Cardiac septum (tissue), 1 donor: ENCODE data around the gene LRP1. TPM values are rescaled to one million over a fixed set of nuclear protein-coding genes. Genes with fewer than 3 reads are reported as not detected.

ENCODE experiments used
- DNase-seq: peaks from one replicate; pipeline ENCODE4 v3.0.0-alpha.2; 2020; ENCODE audit warnings: low spot score
- intact Hi-C: fragments of 100-400 bp; cut with DNase I; formaldehyde crosslinking; loops from one replicate; pipeline ENCODE4 v1.14.0; 2022
- total RNA-seq: library from RNA; stranded (reverse); fragmentation: NEBNext Ultra II Directional; extraction: Animal tissue kit (Norgen Biotek cat#: 25700); gene quantifications from one replicate; pipeline ENCODE4 v1.2.1, GENCODE V29; 2021
- donor health status: DM: no; HTN: no; CAD: no.

Gene LRP1
- total RNA-seq, 1 donor from 2014 or later: 103 TPM

DNA sequence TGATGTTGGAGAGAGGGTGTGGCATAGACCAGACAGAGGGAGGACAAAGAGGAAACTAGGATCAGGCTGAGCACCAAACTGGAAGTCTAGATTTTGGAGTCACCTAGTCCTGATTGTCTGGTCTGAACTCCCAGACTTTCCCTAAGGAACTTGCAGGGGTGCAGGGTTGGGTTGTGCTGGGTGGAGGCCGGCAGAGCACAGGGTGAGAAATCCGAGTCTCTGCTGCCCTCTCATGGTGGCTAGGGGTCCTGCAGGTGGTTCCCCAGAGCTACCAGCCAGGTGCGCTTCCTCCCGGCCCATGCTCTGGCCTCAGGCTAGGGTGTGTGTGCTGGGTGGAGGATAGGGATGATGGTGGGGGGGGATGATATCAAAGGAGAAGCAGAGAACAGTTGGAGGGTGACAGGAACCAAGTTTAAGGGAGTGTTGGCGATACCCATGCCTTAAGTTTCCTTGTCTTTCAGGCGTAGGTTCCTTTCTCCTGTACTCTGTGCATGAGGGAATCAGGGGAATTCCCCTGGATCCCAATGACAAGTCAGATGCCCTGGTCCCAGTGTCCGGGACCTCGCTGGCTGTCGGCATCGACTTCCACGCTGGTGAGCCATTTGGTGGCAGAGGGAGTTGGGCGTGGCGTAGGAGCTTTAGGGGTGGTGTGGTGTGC is 54.8 kb downstream of the LRP1 start:
- intact Hi-C loops: loop anchor here (1.0 to 5.0 kb wide), 2 partner anchors 59 to 116 kb away; no protein-coding TSS in a partner anchor
- DNase-seq: no peak

DNA sequence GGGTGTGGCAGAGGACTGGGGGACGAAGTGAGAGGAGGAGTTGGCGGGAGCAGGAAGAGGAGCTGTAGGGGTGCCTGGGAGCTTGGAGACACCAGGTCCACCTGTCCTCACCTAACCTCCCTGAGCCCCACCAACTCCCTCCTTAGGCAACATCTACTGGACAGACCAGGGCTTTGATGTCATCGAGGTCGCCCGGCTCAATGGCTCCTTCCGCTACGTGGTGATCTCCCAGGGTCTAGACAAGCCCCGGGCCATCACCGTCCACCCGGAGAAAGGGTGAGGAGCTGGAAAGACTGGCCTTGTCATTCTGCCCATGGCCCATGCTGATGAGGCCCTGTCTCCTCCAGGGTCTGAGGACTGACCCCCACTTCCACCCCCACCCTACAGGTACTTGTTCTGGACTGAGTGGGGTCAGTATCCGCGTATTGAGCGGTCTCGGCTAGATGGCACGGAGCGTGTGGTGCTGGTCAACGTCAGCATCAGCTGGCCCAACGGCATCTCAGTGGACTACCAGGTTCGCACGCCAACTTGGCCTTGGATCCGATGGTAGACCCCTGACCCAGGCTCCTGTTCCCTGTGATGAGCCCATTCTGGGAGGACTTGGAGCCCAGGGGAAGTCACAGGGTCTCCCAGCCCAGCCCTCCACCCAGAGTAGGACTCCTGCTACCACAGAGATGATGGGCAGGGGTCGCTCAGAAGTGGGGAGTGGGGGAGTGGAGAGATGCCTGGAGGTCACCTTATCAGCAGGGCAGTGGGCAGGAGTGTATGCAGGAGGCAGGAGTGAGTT is 55.8 kb downstream of the LRP1 start:
- no peak for DNase-seq
- intact Hi-C loops: loop anchor here (1.0 to 5.0 kb wide), 2 partner anchors 60 to 117 kb away; no protein-coding TSS in a partner anchor

DNA sequence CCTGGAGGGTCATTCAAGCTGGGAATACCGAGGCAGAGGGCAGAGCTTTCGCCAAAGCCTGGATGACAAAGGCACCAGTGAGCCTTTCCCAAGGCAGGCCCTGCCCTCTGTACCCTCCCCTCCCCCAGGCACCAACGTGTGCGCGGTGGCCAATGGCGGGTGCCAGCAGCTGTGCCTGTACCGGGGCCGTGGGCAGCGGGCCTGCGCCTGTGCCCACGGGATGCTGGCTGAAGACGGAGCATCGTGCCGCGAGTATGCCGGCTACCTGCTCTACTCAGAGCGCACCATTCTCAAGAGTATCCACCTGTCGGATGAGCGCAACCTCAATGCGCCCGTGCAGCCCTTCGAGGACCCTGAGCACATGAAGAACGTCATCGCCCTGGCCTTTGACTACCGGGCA is 57.1 kb downstream of the LRP1 start:
- intact Hi-C loops: no loop called here

DNA sequence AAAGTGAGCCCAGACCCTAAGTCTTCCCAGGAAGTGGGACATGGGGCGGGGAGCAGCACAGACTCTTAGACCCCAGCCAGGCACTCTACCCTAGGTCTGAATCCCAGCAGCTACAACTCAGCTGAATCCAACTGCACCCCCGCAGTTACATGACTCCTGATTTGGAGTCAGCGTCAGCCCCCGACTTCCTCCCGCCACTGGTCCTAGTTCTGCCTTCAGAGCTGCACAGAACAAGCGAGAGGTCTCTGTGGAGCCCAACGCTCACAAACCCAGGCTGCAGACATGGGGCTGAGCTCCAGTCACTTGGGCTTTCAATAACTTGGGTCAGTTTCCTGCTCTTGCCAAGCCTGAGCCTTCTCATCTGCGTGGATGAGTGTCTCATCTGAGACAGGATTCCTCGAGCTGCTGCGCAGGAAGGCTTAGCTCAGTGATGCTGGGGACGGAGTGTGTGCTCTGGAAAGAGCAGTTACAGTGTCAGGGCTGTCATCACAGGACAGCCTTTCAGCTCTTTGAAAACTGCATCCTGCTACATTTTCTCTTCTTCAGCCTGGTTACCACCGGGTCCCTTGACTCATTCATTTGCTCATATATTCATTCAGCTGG is 57.7 kb downstream of the LRP1 start:
- intact Hi-C loops: no loop called here
- DNase-seq: no peak

More for the DNA sequence above, 57.1 kb downstream of the LRP1 start:
- DNase-seq: no peak

DNA sequence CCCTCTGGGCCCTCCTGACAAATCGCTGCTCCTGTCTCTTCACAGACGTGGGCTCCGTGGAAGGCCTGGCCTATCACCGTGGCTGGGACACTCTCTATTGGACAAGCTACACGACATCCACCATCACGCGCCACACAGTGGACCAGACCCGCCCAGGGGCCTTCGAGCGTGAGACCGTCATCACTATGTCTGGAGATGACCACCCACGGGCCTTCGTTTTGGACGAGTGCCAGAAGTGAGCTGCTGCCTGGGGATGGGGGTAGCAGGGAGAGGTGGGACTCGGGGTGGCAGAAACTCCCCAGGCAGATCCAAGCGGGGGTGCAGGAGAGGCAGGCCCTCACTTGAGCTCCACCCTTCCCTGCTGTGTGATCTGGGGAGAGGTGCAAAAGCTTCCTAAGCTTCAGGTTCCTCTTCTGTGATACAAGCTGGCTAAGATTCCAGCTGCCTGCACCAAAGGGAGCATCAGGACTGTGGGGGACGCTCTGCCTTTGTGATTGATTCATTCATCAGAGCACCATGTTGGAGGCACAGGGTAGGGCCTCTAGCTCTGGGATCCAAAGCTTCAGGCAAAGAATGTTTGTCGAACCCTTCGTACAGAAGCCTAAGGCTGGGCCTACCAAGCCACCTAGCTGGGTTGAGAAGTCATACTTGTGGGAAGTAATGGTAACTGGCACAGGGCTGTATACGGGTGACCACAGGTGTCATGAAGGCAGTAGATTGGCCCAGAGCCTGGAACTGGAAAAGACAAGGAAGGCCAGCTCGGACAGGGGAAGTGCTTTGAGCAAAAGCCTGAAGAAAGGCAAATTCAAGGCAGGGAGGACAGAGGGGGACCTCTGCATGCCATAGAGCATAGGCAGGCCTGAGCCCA is 59.2 kb downstream of the LRP1 start:
- intact Hi-C loops: no loop called here
- DNase-seq: no peak

DNA sequence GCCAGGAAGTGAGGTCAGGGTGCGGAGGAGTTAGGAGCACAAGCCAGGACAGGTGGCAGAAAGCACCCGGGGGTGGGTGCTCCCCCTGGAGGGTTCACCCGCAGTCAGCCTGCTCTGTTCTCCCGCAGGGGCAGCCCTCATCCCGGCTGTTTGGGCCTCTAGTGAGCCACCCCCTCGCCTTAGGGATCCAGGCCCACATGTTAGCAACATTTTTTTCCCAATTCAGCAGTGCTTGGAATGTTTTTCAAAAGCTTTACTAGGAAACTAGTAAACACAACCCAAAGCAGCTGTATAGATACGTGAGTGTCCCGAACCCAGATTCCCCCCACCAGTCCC is 59.8 kb downstream of the LRP1 start:
- intact Hi-C loops: no loop called here
- DNase-seq: no peak

DNA sequence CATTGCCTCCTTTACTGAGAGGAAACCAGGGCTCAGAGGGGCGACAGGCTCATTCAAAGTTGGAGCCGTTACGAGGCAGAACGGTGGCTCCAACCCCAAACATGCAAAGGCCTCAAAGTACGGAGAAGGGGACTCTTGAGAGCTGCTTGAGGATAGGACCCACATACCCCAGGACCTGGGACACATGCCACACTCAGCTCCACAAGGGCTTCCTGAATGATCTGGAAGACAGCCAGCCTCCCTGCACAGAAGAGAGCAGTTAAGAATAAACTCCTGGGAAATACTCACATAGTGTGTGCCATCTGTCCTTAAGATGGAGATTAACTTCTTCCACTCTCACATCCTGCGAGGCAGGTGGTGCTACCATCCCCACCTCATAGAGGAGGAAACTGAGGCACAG is 61.8 kb downstream of the LRP1 start:
- intact Hi-C loops: no loop called here
- DNase-seq: no peak

DNA sequence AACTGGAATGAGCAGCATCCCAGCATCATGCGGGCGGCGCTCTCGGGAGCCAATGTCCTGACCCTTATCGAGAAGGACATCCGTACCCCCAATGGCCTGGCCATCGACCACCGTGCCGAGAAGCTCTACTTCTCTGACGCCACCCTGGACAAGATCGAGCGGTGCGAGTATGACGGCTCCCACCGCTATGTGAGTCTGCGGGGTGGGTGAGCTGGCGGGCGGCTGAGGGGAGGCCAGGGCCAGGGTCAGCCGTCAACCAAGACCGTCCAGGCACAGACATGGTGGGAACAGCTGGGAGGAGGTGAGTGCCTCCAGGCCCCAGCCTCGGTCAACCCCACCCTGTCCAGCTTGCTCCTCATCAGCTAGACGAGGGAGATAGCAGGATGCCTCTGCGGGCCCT is 62.5 kb downstream of the LRP1 start:
- intact Hi-C loops: no loop called here

DNA sequence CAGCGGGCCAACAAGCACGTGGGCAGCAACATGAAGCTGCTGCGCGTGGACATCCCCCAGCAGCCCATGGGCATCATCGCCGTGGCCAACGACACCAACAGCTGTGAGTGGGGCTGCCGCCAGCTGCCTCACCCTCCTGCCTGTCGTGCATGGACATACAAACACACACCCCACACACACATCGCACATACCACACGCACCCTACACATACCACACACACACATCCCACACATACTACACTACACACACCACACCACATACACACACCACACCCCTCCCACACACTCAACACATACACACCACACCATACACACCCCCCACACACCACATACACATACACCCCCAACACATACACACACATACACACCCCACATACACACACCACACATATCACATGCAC is 63.1 kb downstream of the LRP1 start:
- no peak for DNase-seq
- intact Hi-C loops: no loop called here

More for the DNA sequence above, 62.5 kb downstream of the LRP1 start:
- no peak for DNase-seq

DNA sequence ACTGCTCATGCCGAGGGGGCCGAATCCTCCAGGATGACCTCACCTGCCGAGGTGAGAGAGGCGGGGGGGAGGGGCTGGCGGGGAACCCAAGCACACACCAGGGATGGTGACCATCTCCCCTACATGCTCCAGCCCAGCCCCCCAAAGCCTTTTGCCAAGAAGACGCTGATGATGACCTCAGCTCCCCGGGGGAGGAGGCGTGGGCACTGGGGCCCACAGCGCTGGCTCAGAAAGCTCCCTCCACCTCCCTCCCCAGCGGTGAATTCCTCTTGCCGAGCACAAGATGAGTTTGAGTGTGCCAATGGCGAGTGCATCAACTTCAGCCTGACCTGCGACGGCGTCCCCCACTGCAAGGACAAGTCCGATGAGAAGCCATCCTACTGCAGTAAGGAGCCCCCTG is 64.6 kb downstream of the LRP1 start:
- no peak for DNase-seq
- intact Hi-C loops: no loop called here

DNA sequence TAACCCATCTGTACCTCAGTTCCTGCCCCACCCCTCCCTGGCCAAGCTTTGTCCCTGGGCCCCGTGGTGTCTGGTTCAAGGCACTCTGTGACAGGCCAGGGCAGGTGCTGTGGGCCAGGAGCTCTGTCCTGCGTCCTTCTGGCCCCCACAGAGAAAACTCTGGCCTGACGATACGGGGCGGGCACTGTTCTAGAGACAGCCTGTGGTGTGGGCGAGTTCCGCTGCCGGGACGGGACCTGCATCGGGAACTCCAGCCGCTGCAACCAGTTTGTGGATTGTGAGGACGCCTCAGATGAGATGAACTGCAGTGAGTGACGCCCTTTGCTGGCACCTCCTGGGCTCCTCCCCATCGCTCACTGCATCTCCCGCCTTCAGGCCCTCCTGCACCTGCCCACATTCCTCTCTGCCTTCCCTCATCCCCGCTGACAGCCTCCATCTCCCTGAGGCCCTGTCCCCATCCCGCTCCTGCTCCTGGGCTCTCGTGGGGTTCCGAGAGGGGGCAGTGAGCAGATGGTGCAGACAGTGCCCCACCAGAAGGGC is 65.5 kb downstream of the LRP1 start:
- DNase-seq: no peak
- intact Hi-C loops: no loop called here

DNA sequence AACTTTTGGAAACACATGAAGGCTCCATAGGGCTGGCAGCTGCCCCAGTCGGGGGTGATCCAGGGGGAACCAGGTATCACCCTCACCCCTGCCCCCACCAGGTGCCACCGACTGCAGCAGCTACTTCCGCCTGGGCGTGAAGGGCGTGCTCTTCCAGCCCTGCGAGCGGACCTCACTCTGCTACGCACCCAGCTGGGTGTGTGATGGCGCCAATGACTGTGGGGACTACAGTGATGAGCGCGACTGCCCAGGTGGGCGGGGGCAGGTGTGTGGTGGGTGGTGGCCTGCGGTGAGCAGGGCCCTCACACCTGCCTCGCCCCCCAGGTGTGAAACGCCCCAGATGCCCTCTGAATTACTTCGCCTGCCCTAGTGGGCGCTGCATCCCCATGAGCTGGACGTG is 66.0 kb downstream of the LRP1 start:
- no peak for DNase-seq
- intact Hi-C loops: no loop called here

DNA sequence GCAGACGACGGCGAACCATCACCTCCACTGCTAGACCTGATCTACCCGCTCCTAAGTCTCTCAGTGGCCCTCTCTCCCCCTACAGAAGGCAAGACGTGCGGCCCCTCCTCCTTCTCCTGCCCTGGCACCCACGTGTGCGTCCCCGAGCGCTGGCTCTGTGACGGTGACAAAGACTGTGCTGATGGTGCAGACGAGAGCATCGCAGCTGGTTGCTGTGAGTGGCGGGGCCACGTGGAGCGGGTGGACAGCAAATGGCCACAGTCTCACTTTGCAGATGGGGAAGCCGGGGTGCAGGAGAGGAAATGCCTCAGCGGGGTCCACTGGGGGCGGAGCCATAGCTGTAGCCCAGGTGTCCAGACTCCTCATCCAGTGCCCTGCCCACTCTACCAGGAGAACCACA is 66.9 kb downstream of the LRP1 start:
- intact Hi-C loops: no loop called here
- DNase-seq: no peak

DNA sequence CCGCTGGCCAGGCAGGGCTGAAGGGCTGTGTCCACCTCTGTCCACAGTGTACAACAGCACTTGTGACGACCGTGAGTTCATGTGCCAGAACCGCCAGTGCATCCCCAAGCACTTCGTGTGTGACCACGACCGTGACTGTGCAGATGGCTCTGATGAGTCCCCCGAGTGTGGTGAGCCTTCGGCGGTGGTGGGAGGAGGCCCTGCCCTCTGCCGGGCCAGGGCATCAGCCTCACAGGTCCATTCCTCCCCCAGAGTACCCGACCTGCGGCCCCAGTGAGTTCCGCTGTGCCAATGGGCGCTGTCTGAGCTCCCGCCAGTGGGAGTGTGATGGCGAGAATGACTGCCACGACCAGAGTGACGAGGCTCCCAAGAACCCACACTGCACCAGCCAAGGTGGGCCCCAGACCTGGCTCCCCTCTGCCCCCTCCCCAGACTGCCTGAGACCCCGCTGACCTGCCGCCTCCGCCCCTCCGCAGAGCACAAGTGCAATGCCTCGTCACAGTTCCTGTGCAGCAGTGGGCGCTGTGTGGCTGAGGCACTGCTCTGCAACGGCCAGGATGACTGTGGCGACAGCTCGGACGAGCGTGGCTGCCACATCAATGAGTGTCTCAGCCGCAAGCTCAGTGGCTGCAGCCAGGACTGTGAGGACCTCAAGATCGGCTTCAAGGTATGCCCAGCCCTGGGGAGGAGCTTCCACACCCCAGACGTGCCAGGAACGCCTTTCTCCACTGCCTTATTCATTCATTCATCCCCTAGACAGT is 67.5 kb downstream of the LRP1 start:
- intact Hi-C loops: no loop called here
- DNase-seq: no peak

DNA sequence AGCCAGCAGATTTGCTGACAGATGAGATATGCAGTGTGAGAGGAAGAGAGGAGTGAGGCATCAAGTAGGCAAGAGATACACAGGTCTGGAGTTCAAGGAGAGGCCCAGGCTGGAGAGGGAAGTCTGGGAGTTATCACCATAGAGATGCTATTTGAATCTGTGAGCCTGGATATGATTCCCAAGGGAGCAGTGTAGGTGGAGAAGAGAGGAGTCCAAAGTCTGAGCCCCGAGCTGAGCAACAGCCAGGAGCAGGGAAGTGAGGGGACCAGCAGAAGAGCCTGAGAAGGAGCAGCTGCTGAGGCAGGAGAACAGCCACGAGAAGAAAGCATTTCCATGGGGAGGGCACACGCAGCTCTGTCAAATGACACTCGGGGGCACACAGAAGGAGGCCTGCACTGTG is 68.2 kb downstream of the LRP1 start:
- intact Hi-C loops: no loop called here
- DNase-seq: no peak

DNA sequence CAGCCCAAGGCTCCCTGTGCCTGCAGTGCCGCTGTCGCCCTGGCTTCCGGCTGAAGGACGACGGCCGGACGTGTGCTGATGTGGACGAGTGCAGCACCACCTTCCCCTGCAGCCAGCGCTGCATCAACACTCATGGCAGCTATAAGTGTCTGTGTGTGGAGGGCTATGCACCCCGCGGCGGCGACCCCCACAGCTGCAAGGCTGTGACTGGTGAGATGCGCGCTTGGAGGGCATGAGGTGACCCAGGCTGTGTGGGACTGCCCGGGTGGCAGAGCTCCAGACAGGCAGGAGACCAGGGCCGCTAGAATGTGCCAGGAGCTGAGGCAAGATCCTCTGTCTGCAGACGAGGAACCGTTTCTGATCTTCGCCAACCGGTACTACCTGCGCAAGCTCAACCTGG is 68.7 kb downstream of the LRP1 start:
- DNase-seq: no peak
- intact Hi-C loops: no loop called here

DNA sequence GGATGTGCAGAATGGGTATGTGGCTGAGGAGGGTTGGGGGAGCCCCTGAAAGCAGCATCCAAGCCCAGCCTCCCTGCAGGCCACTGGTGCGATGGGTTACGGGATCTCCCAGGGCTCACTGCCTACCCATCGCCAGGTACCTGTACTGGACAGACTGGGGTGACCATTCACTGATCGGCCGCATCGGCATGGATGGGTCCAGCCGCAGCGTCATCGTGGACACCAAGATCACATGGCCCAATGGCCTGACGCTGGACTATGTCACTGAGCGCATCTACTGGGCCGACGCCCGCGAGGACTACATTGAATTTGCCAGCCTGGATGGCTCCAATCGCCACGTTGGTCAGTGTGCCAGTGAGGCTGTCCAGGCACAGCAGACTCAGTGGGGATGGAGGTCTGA is 70.0 kb downstream of the LRP1 start:
- DNase-seq: no peak
- intact Hi-C loops: no loop called here

DNA sequence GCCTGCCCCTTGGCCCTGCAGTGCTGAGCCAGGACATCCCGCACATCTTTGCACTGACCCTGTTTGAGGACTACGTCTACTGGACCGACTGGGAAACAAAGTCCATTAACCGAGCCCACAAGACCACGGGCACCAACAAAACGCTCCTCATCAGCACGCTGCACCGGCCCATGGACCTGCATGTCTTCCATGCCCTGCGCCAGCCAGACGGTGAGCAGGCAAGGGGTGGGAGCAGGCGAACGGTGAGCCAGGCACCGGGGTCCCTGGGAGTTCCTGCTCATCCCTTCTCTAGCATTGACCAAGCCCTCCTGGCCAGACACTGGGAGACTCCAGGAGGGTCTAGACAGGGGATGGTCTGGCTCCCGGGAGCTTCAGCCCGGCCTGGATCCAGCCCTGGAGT is 70.9 kb downstream of the LRP1 start:
- no peak for DNase-seq

DNA sequence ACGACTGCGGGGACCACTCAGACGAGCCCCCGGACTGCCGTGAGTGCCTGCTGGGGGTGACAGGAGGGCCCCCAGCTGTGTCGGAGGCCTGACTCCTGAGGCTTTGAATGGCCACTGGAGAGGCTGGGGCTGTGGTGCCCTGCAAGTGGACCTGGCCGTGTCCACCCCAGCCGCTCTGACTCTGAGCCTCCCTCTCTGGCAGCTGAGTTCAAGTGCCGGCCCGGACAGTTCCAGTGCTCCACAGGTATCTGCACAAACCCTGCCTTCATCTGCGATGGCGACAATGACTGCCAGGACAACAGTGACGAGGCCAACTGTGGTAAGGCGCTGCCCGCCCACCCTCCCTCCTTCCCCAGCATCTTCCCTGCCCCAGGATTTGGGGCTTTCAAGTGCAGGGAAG is 72.2 kb downstream of the LRP1 start:
- no peak for DNase-seq
- intact Hi-C loops: no loop called here

More for the DNA sequence above, 70.9 kb downstream of the LRP1 start:
- intact Hi-C loops: no loop called here
